ENCODE data around the gene EBPL.

Gene EBPL

DNA sequence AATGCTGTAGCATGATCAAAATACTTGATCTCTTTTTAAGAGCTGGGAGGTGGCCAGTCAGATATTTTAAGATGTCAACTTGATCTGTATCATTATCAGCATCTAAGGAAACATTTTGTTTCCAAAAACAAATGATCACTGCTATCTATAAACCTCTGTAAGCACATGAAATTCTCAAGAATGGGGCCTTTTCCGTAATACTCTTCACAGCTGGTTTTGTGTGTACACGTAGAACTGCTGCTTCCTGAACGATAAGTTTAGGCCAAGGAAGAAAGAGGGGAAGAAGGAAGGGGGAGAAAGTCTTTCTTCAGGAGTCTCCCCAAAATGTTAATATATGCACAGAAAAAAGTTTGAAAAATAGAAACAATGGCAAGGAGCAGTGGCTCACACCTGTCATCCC lies 37.3 kb downstream of the EBPL start:
- TF ChIP-seq, protein P1, sequence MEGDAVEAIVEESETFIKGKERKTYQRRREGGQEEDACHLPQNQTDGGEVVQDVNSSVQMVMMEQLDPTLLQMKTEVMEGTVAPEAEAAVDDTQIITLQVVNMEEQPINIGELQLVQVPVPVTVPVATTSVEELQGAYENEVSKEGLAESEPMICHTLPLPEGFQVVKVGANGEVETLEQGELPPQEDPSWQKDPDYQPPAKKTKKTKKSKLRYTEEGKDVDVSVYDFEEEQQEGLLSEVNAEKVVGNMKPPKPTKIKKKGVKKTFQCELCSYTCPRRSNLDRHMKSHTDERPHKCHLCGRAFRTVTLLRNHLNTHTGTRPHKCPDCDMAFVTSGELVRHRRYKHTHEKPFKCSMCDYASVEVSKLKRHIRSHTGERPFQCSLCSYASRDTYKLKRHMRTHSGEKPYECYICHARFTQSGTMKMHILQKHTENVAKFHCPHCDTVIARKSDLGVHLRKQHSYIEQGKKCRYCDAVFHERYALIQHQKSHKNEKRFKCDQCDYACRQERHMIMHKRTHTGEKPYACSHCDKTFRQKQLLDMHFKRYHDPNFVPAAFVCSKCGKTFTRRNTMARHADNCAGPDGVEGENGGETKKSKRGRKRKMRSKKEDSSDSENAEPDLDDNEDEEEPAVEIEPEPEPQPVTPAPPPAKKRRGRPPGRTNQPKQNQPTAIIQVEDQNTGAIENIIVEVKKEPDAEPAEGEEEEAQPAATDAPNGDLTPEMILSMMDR (conservative IDR thresholded peaks at IDR 0.05; ENCODE audit: low read length), result no peak
- H3K4me3 ChIP-seq (ENCODE audit: low read length), result no peak overlapping the region
- no peak for DNase-seq (ENCODE audit: low read depth)

DNA sequence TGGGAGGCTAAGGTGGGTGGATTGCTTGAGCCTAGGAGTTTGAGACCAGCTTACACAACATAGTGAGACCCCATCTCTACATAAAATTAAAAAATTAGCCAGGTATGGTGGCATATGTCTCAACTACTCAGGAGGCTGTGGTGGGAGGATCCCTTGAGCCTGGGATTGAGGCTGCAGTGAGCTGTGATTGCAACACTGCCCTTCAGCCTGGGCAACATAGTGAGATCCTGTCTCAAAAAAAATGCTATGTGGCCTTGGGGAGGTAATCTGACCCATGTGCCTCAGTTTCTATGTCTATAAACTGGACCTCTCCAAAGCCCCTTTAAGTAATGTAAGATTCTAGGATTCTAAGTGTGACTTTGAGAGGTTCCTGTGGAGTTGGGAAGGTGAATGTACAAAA lies 37.8 kb downstream of the EBPL start:
- no peak overlapping the region for H3K4me3 ChIP-seq (ENCODE audit: low read length)
- TF ChIP-seq, protein P1 (conservative IDR thresholded peaks at IDR 0.05; ENCODE audit: low read length), result no peak
- no peak for DNase-seq (ENCODE audit: low read depth)

DNA sequence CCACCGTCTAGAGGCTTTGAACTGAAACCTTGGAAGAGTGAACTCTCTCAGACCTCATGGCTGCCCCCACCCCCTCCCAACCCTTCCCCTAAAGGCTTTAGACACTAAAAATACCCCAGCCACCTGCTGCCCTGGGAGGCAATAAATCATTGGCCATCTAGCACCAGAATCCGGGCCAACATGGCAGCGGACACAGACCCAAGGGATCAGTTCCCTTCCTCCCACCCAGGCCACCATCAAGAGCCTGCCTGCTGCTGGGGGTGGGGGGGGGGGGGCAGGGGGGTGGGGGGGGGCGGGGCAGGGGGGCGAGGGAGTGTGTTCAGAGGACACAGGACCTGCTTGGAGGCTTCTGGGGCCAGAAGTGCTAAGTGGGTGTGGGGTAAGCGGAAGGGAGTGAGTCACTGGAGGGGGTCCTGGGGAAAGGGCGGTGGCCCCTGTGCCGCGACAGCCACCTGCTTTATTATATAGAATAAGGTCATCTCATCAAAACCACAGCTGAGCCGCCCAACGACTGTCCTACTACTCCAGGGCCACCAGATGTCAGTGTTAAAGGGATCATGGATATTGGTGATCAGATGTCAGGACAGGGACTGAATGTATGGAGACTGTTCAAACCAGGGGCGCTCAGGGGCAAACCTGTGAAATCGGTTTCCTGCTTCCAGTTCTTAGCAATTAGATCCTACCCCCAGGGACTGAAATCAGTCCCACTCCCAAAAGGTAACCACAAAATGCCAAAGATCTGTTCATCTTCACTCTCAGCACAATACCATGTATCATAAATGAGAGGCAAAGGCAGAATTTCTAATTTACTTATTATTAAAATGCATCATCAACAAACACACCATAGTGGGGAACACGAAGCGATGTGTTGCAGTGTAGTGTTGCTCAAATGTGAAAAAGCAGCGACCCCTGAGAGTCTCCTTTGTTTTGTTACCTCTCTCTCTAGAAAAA lies 38.7 kb downstream of the EBPL start:
- H3K4me3 ChIP-seq (ENCODE audit: low read length), result no peak overlapping the region
- TF ChIP-seq, protein P1 (conservative IDR thresholded peaks at IDR 0.05; ENCODE audit: low read length), result peak; percentile 66
- DNase-seq (ENCODE audit: low read depth), result peak; percentile 37

DNA sequence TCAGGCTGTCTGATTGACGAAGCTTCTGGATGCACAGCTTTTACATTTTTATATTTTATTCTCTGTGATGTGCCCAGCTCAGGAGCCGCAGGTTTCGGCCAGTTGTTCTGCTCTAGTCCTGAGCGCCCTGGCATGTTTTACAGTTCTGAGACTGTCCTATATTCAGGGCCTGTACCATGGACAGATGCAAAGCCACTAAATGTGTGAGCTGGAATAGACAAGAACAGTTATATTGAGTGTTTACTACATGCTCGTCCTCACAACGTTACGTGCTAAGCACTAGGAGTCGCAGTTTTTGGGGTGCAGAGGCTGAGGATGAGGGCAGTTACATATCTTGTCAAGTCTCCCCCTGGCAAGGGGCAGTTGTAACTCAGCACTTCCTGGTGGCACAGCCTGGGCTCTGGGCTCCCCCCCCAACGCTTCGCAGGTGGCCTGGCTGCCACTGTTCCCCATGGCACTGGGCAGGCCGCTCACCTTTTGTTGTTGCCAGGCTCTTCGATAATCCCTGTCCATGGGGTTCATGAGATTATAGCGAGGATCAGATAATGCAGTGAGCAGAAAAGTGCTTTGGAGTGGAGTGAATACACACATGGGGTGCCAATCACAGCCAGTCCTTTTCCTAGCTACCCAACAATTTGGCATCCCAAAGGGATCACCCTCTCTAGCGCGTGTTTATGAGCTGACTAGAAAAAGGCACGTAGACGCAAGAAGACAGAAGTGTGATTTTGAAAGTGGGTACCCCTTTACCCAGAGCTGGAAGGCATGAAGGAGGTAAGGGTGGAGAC lies 39.5 kb downstream of the EBPL start:
- H3K4me3 ChIP-seq (ENCODE audit: low read length), result no peak overlapping the region
- TF ChIP-seq, protein P1 (conservative IDR thresholded peaks at IDR 0.05; ENCODE audit: low read length), result no peak
- no peak for DNase-seq (ENCODE audit: low read depth)

DNA sequence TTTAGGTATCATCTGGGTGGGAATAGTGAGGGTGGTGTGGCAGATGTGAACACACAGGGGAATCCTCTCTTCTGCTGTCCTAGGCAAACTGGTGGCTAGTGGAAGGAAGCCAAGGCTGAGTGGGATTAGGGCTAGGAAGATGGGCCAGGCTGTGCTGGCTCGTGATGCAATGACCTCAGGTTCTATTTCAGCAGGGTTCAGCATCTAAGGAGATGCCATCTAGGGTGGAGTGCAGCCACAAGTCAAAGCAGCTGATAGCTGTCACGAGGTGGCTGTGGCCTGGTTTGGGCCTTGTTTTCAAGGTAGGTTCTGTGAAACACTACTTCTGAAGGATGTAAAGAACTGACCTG lies 41.3 kb downstream of the EBPL start:
- TF ChIP-seq, protein P1 (conservative IDR thresholded peaks at IDR 0.05; ENCODE audit: low read length), result no peak
- H3K4me3 ChIP-seq (ENCODE audit: low read length), result no peak overlapping the region
- no peak for DNase-seq (ENCODE audit: low read depth)

DNA sequence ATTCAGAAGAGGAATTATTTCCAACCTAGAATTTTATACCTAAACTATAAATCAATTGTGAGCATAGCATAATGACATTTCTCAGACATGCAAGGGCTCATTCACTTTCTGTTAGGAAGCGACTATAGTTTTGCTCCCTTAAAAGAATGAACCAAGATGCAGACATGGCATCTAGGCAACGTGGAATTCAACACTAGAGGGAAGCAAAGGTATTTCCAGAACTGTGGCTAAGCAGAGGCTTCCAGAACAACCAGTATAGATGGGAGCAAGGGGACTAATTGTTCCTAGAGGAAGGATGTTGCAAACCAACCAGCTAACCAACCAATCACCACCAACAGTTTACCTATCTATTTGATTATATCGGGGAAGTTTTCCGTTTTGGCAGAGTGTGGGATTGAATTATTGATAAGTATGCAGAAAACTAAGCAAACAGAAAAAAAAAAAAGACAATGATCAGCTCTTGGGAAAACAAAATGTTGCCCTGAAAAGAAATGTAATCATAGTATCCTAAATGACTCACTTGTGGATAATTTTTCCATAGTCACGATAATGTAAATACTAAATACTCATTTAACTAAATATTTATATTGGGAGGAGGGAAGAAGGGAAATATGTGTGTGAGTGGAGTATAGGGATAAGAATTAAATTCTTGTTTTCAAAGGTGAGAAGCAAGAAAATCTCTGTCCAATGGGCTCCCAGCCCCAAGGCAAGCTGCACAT lies 41.9 kb downstream of the EBPL start:
- peak; percentile 44 for DNase-seq (ENCODE audit: low read depth)
- TF ChIP-seq, protein P1 (conservative IDR thresholded peaks at IDR 0.05; ENCODE audit: low read length), result peak; percentile 60
- no peak overlapping the region for H3K4me3 ChIP-seq (ENCODE audit: low read length)

Data from AG10803 (cell line).